NCI-H1930 (cell line): ENCODE results near the gene CTTN.
"Not testable (repeated sequence)": the region's sequence is repeated elsewhere in the genome, so short reads cannot be mapped to it uniquely, and the experiment has no call there.

Experiments
- DNase-seq, 2 experiments: peaks; one replicate each; lab custom pipeline; 2025; lab: John Stamatoyannopoulos, UW

The CTTN gene

DNA sequence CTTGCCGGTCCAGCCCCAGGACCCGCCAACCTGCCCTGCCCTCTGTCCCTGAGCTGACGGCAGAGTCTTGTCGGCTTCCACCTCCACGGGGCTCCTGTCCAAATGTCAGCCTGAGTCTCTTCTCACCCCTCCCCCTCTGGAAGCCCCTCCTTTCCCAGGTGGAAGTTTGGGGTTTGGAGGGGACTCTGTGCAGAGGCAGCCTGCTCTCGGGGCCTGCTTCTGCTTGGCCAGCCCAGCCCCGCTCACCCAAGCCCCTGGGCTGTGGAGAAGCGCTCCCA lies 31.0 kb downstream of the CTTN start:
- DNase-seq: no peak

- DNase-seq: no peak
Measured at GRCh38 chr11:70429724-70430521, 31.6 kb downstream of the CTTN start.

- no peak for DNase-seq
Measured at GRCh38 chr11:70430671-70431574, 32.6 kb downstream of the CTTN start.

GRCh38 chr11:70431611-70432010 lies 33.3 kb downstream of the CTTN start:
- DNase-seq: no peak

GRCh38 chr11:70432065-70432464 lies 33.7 kb downstream of the CTTN start:
- DNase-seq: no peak

DNA sequence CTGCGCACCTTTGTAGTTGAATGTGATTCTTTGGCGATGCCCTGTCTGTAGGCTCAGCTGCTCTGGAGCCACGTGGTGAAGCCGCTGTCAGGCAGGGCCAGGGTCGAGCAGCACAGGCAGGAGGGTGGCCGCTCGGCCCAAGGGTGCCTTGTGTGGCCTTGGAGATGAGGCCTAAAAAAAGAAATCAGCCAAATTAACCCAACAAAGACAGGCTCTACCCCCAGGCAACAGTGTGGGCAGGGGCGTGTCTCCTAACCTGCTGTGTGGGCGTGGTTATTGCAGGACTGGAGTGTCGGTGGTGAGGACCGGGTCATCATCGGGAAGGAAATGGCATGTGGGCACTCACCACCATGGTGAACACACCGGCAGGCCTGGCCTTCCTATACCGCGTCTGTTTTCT lies 34.3 kb downstream of the CTTN start:
- no peak for DNase-seq

- no peak for DNase-seq
Measured at GRCh38 chr11:70433038-70433437, 34.7 kb downstream of the CTTN start.

DNA sequence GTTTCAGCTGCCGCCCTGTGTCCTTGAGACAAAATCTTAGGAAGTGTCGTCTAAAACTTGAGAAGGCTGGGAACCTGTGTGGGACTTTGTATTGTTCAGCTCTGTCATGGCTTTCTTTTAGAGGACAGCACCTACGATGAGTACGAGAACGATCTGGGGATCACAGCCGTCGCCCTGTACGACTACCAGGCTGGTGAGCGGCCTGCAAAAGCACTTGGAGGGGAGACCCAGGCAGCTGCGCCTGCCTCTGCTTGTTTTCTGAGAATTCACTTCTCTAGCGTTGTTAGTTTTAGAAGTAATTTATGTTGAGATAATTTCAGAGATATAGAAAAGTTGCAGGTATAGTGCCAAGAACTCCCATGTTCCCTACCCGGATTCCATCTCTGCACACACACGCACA lies 35.2 kb downstream of the CTTN start:
- no peak for DNase-seq

DNA sequence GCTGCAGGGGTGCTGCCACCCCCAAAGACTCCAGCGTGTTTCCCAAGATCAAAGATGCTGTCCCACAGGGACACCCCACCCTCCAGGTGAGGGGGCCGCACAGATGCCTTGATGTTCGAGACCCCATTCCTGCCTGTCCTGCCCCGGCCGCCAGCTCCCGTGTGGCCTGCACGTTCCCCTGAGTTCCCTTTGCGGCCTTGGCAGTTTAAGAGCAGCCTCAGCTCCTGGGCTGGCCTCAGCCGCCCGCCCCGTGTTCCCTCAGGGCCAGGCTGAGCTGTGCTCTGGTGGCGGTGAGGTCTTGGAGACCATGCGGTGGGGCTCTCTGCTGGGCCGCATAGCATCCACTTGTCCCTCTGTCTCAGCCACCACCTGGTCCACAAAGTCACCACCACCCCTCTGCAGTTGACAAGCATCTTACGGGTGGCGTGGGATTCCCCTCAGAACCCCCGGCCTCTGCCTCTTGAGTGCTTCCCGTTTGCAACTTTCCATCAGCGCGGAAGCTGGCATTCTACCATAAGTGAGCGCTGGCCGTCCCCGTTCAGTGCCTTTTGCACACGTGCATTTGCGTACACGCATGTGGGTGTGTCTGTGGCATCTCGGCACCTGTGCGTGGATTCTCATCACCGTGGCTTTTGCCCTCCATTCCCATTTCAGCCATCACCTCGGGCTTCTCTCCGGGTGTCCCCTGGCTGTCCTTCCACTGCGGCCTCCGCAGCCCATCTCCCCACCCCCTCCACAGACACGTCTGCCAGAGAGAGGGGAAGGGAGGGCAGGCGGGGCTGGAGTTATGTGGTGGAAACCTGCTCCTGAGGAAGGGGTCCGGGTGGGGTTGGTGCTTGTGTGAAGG lies 35.9 kb downstream of the CTTN start:
- DNase-seq: no peak

DNA sequence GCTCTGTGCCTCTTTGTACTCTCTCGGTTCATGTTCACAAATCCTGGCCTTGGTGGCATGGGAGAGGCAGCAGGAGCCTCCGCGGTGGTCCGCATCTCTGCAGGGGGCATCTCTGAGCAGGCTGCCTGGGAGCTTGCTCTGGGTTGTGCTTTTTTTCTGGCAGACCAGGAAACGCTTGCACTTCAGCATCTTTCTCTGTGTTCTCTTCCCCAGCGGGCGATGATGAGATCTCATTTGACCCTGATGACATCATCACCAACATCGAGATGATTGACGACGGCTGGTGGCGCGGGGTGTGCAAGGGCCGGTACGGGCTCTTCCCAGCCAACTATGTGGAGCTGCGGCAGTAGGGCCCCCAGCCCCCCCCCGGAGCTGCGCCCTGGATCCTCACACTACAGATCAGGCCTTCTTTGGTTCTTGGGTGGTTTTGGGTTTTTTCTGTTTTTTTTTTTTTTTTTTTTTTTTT lies 36.5 kb downstream of the CTTN start:
- no peak for DNase-seq

GRCh38 chr11:70435361-70435760 lies 37.0 kb downstream of the CTTN start:
- no peak for DNase-seq

DNA sequence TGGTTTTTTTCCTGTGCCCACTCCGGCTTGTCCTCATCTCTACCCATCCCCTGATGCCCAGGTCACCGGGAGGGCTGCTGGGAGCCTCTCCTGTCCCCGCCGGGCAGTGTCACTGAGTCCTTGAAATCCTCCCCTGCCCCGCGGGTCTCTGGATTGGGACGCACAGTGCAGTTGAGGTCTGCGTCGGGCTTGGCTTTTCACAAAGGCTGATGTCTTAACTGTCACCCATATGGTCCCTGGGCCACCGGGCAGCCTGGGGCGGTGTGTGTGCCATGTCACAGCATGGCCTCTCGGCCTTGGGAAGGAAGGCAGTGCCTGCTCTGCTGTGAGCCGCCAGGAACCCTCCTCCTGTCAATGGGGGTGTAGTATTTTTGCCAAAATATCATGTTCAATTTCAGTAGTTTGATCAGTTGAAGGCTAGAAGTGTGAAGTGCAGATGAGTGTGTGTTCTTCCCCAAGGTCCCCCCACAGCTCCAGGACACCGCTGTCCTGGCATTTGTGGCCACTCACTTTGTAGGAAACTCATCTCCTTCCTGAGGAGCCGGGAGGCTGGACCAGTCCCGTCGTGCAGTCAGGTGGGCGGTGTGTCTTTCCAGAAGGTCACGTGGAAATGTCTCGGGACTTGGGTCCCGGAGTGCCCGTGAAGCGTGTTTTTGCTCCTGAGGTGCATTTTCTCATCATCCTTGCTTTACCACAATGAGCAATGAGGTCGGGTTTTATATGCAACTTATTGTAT lies 37.6 kb downstream of the CTTN start:
- DNase-seq: no peak

GRCh38 chr11:70436501-70436860 lies 38.2 kb downstream of the CTTN start:
- DNase-seq: no peak

DNA sequence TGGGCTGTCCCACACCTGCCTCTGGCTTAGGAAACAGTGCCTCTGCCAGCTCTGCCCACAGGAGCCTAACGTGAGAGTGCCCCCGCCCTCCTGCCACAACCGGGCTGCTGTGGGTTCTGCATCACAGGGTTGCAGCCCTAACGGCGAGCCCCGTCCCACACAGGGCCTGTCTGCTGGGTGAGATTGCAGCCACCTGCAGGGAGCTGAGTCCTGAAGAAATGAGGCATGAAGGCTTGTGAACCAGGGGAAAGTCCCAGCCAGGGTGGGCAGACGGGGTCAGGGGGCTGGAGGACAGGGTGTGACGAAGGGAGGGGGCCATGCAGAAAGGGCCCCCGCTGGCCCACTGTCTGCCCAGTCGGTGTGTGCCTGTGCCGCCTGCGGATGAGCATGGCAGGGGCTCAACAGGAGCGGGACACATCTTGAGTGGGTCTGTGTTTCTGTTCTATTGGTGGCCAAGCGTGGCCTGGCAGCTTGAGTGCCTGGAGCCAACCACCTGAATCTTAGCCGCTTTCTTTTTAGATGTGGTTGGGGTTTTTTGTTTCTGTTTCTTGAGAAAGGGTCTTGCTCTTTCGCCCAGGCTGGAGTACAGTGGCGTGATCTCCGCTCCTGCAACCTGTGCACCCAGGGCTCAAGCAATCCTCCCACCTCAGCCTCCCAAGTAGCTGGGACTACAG lies 38.9 kb downstream of the CTTN start:
- no peak for DNase-seq

DNA sequence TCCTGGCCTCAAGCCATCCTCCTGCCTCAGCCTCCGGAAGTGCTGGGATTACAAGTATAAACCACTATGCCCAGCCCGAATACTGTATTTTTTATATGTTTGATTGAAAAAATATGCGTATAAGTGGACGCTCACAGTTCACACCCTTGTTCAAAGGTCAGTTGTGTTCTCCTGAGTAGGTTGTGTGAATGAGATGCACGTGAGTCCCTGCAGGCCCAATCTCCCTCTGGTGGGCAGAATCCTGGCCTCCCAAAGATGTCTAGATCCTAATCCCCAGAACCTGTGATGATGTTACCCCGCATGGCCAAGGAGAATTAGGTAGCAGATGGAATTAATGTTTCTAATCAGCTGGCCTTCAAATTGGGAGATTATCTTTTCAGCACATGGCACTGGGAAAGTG lies 41.9 kb downstream of the CTTN start:
- DNase-seq: no peak

- no peak for DNase-seq
Measured at GRCh38 chr11:70443773-70444030, 45.4 kb downstream of the CTTN start.

GRCh38 chr11:70445091-70445490 lies 46.8 kb downstream of the CTTN start:
- DNase-seq: no peak

DNA sequence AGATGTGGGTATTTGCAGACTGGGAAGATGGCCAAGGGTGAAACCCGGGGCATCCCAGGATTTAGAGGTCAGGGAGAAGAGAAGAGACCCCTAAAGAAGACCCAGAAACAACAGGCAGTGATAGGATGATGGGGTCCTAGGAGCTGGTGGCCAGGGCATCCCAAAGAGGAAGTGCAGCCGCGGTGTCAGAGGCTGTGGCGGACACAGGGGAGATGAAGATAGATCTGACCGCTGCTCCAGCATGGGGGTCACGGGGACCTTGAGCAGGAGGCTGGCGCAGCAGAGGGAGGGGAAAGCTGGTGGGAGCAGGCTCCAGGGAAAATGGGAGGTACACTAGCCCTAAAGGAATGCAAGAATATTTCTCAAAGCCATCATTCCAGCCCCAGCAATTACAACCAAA lies 47.3 kb downstream of the CTTN start:
- no peak for DNase-seq

GRCh38 chr11:70448983-70449567 lies 50.7 kb downstream of the CTTN start:
- DNase-seq: no peak

DNA sequence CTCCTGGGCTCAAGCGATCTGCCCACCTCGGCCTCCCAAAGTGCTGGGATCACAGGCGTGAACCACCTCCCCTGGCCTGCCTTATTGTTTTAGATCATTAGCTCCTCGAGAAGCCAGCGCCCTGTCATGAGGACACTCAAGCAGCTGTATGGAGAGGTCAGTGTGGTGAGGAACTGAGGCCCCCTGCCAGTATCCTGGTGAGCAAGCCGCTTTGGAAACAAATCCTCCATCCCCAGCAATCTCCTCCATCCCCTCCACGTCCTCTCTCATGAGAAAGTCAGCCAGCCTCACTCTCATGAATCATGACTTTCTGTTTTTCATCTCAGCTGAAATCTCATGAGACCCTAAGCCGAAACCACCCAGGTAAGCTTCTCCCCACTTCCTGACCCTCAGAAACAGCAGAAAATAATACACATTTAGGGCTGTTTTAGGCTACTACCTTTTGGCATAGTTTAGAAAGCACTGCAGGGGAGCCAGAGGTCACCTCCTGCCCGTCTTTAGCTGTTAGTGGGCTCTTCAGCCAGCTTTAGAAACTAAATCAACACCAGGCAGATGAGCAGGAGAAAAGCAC lies 56.0 kb downstream of the CTTN start:
- DNase-seq: no peak

DNA sequence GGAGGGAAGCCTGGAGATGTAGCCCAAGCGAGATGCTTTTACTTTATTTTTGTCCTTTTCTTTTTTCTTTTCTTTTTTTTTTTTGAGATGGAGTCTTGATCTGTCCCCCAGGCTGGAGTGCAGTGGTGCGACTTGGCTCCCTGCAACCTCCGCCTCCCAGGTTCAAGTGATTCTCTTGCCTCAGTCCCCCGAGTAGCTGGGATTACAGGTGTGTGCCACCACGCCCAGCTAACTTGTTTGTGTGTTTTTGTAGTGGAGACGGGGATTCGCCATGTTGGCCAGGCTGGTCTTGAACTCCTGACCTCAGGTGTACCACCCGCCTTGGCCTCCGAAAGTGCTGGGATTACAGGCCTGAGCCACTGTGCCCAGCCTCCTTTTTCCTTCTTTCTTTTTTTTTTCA lies 56.5 kb downstream of the CTTN start:
- DNase-seq: not testable (repeated sequence)
